GM18951 (cell line): Measurements from ENCODE around the gene THOC6.

Experiments used
- POLR2A ChIP-seq: IDR thresholded peaks from 4 replicates; pipeline ENCODE4 v1.6.1; 2011; ENCODE audit warnings: mild to moderate bottlenecking; ENCODE audit not compliant: insufficient read length, insufficient read depth; ENCODE audit errors: extremely low read depth
- in situ Hi-C: fragments of 300-500 bp; cut with MboI; formaldehyde crosslinking; loops from one replicate; pipeline ENCODE4 v1.12.0; 2022; ENCODE audit warnings: low sequenced_read_pairs, mixed read lengths, inconsistent platforms; ENCODE audit not compliant: unreplicated experiment

THOC6 gene

GRCh38 chr16:3035972-3036725, 12.3 kb downstream of the THOC6 start:
- in situ Hi-C loops: no loop called here
- TF ChIP-seq POLR2A: no peak

- in situ Hi-C loops: no loop called here
- no peak for TF ChIP-seq POLR2A
Observed at GRCh38 chr16:3036726-3037315, 13.0 kb downstream of the THOC6 start, which contains the start of gene BICDL2. BICDL2 (minus strand) TSS chr16:3036944; CDS start chr16:3035496, 1,448 bp downstream.

- in situ Hi-C loops: no loop called here
- no peak for TF ChIP-seq POLR2A
Observed at GRCh38 chr16:3038256-3038655, 14.4 kb downstream of the THOC6 start.

- in situ Hi-C loops: no loop called here
- TF ChIP-seq POLR2A: no peak
Observed at GRCh38 chr16:3038896-3039295, 15.1 kb downstream of the THOC6 start.

GRCh38 chr16:3042376-3042775, 18.5 kb downstream of the THOC6 start:
- TF ChIP-seq POLR2A: no peak
- in situ Hi-C loops: no loop called here

GRCh38 chr16:3044708-3045107, 20.9 kb downstream of the THOC6 start:
- no peak for TF ChIP-seq POLR2A
- in situ Hi-C loops: no loop called here

GRCh38 chr16:3045758-3046640, 22.2 kb downstream of the THOC6 start, which contains the start of gene MMP25:
MMP25 (plus strand) TSS chr16:3046561; CDS start chr16:3046918, 357 bp downstream.
- in situ Hi-C loops: no loop called here

GRCh38 chr16:3046641-3047386, 23.0 kb downstream of the THOC6 start:
- in situ Hi-C loops: no loop called here
- TF ChIP-seq POLR2A: no peak

More at GRCh38 chr16:3045758-3046640, 22.2 kb downstream of the THOC6 start, which contains the start of gene MMP25:
- no peak for TF ChIP-seq POLR2A

GRCh38 chr16:3047387-3047720, 23.5 kb downstream of the THOC6 start:
- TF ChIP-seq POLR2A: no peak
- in situ Hi-C loops: no loop called here

GRCh38 chr16:3049921-3050481, 26.2 kb downstream of the THOC6 start:
- TF ChIP-seq POLR2A: no peak
- in situ Hi-C loops: no loop called here

- TF ChIP-seq POLR2A: no peak
- in situ Hi-C loops: no loop called here
Observed at GRCh38 chr16:3050487-3050886, 26.7 kb downstream of the THOC6 start.

- no peak for TF ChIP-seq POLR2A
- in situ Hi-C loops: no loop called here
Observed at GRCh38 chr16:3051009-3051408, 27.2 kb downstream of the THOC6 start.
